Coronary artery (tissue), 2 donors: ENCODE results near the gene ZBTB7C.

Experiments used
- DNase-seq: peaks from one replicate; pipeline ENCODE4 v3.0.0-alpha.2; 2017; ENCODE audit warnings: low spot score
- H3K27ac ChIP-seq, 2 donors: fragments of 200-600 bp; sonication (generic); one replicate each; pipeline ENCODE4 v1.5.1; 2016 to 2019
- H3K4me3 ChIP-seq: fragments of 200-600 bp; sonication (generic); 2 replicates; pipeline ENCODE4 v1.5.1; 2016; ENCODE audit warnings: mild to moderate bottlenecking, moderate library complexity
- TF ChIP-seq, protein P1 (sequence below): fragments of 200-600 bp; sonication (generic); IDR thresholded peaks from one replicate; pipeline ENCODE4 v1.5.1; 2019; ENCODE audit warnings: antibody characterized with exemption

The ZBTB7C gene

DNA sequence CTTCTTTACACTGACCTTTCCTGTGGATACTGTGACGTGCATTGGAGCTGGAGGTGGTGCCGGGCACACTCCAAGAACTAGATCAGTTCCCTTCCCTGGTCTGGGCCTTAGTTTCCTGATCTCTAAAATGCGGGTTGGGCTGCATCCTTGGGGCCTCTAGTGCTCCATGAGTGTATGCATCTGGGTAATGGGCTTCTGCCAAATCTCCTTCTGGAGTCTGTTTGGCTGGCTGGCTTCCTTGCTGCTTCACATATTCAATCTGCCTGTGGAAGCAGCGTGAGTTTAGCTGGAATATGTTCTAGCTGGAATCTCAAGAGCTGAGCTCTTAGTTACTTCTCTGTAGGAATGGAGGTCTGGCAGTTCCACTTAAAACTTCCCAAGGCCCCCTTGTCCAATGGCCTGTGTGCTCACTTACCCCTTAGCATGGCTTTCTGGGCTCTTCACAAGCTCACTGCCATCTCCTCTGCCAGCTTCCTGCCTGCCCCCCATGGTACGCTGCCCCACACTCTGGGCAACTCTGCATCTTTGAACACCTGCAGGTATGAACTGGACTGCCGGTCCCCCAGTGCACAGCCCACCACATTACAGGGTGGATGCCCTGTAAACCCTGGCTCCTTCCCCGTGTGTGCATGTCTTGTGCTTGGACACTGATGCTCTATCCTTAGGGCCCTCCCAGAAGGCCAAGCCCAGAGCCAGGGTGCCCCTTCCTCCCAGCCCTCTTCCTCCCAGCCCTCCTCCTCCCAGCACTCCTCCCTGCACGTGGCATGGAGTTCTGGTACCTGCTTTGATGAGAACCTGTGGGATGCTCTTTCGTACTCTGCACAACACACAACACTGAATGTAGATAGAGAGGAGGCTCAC is 375.2 kb downstream of the ZBTB7C start:
- DNase-seq = peak; percentile 72
- Histone ChIP-seq H3K4me3 (no peak overlapping the region), H3K27ac (peak overlapping the region in 1 of 2 donors; percentile 49)
- TF ChIP-seq, protein P1, sequence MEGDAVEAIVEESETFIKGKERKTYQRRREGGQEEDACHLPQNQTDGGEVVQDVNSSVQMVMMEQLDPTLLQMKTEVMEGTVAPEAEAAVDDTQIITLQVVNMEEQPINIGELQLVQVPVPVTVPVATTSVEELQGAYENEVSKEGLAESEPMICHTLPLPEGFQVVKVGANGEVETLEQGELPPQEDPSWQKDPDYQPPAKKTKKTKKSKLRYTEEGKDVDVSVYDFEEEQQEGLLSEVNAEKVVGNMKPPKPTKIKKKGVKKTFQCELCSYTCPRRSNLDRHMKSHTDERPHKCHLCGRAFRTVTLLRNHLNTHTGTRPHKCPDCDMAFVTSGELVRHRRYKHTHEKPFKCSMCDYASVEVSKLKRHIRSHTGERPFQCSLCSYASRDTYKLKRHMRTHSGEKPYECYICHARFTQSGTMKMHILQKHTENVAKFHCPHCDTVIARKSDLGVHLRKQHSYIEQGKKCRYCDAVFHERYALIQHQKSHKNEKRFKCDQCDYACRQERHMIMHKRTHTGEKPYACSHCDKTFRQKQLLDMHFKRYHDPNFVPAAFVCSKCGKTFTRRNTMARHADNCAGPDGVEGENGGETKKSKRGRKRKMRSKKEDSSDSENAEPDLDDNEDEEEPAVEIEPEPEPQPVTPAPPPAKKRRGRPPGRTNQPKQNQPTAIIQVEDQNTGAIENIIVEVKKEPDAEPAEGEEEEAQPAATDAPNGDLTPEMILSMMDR = no peak

DNA sequence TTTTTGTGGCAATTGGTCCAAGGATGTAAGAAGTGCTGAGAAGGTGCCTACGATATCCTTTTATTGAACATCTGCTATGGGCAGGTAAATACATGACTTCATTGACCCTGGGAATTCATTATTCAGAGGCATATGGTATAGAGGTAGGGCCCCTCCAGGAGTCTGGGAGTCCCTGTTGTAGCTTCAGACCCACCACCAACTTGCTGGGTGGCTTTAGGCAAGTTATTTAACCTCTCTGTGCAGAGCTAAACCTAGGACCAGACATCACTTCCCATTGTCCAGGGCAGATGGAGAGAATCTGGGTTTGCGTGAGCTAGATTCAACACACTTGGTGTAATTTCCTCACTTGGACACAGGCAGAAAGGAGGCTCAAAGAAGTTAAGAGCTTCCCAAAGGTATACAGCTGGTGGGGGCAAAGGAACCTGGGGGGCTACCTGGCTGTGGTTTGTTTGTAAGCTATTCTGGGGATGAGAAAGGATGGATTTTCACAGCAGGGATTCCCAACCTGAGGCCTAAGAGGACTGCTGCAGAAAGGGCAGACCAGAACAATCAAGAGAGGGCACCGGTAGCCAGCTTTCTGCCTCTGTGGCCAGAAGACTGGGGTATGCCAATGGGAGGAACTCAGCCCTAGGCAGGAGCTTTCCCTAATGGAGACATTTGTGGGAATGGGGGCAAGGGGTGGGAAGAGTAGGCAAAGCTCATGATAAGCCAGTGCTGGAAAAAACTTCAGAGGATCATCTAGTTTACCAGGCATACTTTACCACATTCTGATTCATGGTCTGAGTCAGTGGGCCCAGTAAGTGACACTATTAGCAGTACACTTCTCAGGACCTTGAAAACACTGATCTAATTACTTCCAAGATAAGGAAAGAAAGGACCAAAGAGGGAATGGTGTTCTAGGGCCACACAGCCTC is 376.1 kb downstream of the ZBTB7C start:
- TF ChIP-seq, protein P1 = no peak
- H3K27ac ChIP-seq = peak overlapping the region in 1 of 2 donors; percentile 49
- no peak overlapping the region for H3K4me3 ChIP-seq
- peak; percentile 58 for DNase-seq

- H3K27ac ChIP-seq = peak overlapping the region in 1 of 2 donors; percentile 26
- no peak overlapping the region for H3K4me3 ChIP-seq
- TF ChIP-seq, protein P1 = no peak
- no peak for DNase-seq
Measured at GRCh38 chr18:48031641-48032040, 377.5 kb downstream of the ZBTB7C start.

DNA sequence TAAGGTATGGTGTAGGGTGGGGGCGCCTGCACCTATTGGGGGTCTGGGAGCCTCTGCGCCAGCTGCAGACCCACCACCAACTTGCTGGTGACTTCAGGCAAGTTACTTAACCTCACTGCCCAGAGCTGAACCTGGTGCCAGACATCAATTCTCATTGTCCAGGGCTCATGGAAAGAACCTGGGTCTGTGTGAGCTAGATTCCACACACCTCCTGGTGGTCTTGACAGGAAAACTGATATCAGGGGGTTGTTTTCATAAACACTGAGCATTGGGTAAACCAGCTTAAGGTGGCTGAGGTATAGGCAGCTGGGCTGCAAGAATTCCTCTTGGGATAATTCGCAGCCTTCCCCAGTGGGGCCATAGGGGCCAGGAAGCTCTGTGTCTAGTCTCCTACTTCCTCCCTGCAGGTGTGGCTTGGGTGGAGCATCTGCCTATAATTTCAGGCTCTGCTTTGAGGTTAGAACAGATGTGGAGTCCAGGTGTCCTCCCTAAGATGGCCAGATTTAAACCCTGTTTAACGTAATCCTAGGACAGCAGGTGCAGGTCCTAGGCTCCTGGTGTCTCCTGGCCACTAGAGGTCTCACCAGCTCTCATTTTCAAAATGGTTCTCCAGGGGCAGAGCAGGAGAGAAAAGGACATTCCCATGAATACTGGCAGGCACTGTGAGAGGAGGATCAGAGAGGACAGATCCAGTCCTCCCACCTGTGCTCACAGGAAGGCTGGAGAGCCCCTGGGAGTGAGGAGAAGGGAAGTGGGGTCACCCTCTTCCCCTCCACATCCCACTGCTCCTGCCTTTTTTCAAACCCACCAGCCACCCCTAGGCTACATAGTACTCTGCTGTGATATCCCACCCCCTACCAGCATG is 378.3 kb downstream of the ZBTB7C start:
- no peak for DNase-seq
- TF ChIP-seq, protein P1 = peak; percentile 53
- Histone ChIP-seq H3K4me3 (no peak overlapping the region), H3K27ac (peak overlapping the region in 1 of 2 donors; percentile 26)

DNA sequence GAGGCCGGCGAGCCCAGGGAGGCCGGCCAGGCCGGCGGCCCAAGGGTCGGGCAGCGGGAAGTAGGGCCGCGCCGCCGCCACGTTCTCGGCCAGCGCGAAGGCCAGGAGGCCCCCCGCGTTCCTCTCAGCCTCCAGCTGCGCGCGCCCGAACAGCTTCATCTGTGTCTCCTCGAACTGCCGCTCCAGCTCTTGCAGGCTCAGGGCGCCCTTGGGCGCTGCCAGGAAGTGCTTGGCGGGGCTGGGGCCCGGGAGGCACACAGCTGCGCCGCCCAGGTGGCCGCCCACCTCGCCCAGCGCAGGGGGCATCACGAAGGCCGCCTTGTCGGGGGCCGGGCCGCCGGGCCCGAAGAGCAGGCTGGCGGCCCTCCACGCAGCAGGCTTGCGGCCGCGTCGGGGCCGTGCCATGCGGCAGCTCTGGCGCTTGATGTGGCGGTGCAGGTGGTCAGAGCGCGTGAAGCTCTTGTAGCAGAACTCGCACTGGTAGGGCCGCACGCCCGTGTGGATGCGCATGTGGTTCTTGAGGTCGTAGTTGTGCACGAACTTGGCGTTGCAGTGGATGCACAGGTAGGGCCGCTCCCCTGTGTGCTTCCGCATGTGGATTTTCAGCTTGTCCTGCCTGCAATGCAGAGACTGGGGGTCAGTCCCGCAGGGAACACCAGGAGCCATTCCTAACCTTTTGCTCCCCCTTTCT is 379.7 kb downstream of the ZBTB7C start:
- no peak for DNase-seq
- Histone ChIP-seq H3K4me3 (no peak overlapping the region), H3K27ac (no peak overlapping the region)
- TF ChIP-seq, protein P1 = no peak

DNA sequence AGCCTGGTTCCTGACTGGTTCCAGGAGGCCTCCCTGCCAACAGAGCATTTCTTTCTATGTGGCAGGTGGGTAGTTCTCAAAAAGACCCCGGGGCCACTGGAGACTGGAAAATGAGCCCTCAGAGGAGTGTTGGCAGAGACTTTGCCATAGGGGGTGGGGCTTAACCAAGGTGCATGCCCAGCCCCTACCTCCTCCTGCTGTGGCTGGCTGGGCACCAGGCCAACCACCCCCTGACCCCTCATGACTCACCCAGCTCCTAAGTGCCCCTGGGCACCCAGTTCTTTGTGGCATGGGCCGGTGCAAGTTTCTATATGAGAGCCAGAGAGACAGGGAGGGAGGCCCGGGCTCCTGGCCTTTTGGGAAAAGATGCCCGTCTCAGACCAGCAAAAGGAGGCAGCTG is 380.5 kb downstream of the ZBTB7C start:
- TF ChIP-seq, protein P1 = no peak
- H3K27ac ChIP-seq = no peak overlapping the region
- DNase-seq = no peak
- no peak overlapping the region for H3K4me3 ChIP-seq
